ENCODE data around the gene TTLL1.
"Not testable (repeated sequence)": the region's sequence is repeated elsewhere in the genome, so short reads cannot be mapped to it uniquely, and the experiment has no call there.

The TTLL1 gene

DNA sequence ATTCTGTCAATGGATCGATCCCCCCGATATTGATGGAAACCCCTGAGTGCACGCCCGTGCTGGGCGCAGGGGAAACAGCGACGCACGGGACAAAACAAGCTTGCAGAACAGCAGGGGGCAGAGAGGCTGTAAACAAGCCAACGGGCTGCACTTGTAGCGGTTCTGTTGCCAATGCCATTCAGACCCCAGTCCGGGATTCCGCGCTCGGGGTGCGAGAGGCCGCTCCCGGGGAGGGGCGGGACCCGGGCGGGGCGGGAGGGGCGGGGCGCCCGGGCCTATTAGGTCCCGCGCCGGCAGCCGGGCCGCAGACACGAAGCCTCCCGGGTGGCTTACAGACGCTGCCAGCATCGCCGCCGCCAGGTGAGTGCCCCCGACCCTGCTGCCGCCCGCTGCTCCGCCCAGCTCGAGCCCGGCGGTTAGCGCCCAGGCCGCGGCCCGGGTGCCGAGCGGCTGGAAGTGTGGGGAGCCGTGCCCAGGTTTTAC lies 21.3 kb upstream of the TTLL1 start, which contains the start of gene BIK:
BIK (plus strand) TSS at position 307 of the 483 bp plus-strand sequence. CDS start 13,273 bp downstream, outside the sequence.
- no peak for DNase-seq (ENCODE audit: low spot score)

DNA sequence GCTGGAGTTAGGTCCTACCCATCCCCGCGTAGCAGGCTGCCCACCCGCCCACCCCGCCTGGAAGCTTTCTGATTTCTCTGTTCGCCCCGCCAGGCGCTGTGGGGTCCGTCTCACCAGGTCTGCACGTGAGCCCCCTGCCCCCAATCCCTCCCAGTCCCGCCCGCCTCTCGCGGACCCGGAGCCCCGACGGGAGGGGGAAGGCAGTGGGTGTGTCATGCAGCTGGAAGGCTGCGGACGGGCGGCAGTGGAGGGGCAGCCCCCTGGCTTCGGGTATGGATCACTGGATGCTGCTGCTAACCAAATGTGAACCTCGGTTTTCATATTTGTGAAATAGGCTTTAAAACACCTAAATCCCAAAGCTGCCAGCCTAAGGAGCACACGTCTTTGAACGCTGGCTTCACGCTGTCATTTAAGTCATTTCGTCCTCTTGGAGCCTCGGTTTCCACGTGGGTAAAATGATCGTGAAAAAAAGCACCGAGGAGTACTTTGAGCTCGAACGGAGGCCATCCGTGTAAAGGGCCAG lies 20.8 kb upstream of the TTLL1 start:
- no peak for DNase-seq (ENCODE audit: low spot score)

DNA sequence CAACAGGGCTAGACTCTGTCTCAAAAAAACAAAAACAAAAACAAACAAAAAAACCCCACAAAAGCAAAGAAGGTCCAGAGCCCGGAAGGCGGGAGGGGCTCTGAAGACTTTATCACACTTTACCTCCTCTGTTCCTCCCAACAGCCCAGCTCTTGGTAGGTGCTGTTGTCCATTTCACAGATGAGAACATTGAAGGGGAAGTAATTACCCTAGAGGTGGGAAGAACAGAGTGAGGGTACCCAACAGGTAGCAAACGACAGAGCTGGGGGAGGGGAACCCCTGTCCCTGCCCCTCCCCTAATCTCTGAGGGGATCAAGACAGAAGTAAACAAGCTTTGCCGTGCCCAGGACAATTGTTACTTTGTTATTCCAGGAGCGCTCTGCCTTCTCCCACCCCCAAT lies 20.3 kb upstream of the TTLL1 start:
- no peak for DNase-seq (ENCODE audit: low spot score)

DNA sequence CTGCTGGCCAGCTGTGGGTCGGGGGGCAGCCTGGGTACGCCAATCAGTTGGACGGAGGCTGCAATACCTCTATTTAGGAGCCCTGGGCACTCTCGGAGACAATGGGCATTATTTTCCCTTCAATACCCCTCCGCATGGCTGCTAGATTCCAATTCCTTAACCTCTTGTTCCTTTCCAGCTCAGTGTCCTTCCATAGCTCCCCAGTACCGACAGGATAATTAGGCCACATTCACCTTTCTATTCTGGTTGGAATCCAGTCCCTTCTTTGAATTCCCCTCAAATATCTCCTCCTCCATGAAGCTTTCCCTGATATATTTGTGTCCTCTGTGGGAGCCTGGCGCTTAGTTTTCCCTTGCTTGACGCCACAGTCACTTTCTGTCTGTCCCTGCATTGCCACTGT lies 17.1 kb upstream of the TTLL1 start:
- DNase-seq (ENCODE audit: low spot score): no peak

DNA sequence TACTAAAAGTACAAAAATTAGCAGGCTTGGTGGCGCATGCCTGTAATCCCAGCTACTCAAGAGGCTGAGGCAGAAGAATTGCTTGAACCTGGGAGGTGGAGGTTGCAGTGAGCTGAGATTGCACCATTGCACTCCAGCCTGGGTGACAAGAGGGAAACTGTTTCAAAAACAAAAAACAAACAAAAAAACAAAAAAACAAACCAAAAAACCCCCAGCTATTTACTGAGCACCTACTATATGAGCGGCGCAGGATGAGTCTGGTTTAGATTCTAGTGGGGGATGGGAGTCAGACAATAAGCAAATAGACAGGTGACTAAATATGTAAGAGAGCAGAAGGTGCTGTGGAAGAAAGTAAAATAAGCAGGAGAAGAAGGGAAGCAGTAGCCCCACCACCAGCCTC lies 15.8 kb upstream of the TTLL1 start:
- DNase-seq (ENCODE audit: low spot score): not testable (repeated sequence)

DNA sequence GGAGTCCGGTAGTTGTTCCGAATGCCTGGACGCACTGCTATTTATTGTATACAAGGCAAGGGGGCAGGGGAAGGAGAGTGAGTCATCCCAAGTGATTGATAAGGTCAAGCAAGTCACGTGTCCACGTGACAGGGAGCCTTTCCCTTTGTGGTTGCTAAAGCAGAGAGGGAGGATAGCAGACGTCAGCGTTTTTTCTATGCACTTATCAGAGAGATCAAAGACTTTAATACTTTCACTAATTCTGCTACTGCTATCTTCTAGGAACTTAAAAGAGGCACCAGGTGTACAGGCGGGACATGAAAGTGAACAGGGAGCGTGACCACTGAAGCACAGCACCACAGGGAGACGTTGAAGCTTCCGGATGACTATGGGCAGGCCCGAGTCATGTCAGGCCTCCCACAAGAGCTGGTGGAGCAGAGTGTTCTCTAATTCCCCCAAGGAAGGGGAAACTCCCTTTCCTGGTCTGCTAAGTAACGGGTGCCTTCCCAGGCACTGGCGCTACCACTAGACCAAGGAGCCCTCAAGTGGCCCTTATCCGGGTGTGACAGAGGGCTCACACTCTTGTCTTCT lies 14.9 kb upstream of the TTLL1 start:
- DNase-seq (ENCODE audit: low spot score): not testable (repeated sequence)

DNA sequence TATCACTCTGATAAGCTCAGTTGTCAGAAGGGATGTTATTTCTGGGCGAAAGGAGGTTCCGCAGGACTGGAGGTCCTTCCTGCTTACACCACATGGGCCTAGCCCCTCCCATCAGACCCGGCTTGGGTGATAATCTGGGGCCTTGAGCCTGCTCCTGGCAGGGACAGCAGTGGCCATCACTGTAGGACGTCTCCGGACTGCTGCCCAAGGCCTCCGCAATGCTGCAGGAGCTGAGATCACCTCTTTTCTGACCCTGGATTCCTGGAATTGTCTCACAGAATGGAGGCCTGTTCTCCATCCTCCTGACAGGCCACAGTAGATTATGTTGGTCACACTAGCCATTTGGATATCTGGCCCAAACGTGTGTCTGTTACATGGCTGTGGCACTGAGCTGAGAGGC lies 12.1 kb upstream of the TTLL1 start:
- DNase-seq (ENCODE audit: low spot score): no peak

DNA sequence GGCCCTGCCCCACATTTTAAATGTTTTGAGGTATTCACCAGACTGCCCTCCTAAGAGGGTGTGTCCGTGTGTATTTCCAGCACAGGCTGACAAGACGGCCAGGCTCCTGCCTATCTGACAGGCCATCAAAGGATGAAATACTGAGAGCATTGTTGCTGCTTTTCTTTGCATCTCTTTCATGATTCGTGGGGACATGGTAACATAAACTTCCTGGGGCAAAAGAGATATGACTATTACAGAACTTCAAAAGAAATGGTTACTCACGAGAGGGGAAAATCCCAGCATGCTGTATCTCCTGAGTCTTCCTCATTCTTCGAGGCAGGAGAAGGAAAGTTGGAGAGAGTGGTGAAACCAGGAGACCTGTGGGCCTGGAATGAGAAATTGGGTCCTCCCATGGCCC lies 11.0 kb upstream of the TTLL1 start:
- DNase-seq (ENCODE audit: low spot score): no peak

DNA sequence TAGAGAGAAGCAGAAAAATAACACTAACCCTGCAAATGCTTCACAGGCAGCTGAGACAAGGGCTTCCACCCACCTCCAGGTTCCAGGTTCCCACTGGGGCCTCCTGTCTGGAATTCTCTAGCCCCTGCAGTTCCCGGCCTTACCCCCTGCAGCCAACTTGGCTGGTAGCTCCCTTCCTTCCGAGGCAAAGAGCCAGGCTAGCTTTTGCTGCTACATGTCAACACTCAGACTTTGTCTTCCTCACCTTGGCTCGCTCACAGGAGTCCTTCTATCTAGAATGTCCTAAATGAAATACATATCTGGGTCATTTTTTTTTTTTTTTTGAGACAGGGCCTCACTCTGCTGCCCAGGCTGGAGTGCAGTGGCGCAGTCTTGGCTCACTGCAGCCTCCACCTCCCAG lies 9.9 kb upstream of the TTLL1 start:
- DNase-seq (ENCODE audit: low spot score): no peak

DNA sequence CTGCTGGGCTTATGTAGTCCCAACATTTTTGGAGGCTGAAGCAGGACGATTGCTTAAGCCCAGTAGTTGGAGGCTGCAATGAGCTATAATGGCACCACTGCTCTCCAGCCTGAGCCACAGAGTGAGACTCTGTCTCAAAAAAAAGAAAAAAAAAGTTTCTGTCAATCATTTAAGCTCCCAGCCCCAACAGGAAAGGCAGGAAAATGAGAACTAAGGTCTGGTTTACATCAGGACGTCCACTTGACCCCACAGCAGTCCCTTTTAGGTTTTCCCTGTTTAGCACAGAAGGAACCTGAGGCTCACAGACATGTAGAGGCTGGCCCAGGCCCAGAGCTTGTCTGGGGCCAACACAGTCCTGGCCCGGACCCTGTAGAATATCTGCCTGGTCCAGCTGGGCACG lies 9.2 kb upstream of the TTLL1 start:
- no peak for DNase-seq (ENCODE audit: low spot score)

DNA sequence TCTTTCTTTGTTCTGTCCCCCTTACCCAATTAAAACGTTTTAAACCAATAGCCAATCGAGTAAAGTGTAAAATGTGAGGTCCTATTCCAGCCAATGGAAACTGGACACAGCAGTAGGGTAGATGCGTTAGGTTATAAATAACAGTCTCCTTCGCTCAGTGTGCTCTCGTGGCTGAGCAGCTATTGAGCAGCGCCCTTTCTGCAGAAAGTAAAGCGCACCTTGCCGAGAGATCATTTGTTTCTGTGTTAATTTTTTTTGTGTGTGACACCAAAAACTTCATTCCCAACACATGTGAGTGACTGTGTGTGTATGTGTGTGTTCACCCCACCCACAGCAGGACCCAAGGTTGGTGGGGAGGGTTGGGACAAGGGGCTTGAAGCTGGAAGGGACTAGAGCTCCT lies 7.2 kb upstream of the TTLL1 start:
- no peak for DNase-seq (ENCODE audit: low spot score)

DNA sequence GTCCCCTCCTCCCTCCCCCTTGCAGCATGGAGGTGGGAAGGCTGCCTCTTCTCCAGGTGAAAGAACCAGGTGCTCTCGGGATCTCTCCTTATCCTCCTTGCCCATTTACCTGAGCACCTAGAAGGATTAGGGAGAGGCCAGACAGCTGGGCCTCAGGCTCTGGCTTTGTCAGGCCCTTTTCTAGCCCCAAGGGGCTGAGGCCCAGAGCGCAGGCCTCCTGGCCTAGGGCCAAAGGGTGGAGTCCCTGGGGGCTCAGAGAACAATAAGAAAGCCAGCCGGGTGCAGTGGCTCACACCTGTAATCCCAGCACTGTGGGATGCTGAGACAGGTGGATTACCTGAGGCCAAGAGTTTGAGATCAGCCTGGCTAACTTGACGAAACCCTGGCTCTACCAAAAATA lies 5.4 kb upstream of the TTLL1 start:
- no peak for DNase-seq (ENCODE audit: low spot score)

DNA sequence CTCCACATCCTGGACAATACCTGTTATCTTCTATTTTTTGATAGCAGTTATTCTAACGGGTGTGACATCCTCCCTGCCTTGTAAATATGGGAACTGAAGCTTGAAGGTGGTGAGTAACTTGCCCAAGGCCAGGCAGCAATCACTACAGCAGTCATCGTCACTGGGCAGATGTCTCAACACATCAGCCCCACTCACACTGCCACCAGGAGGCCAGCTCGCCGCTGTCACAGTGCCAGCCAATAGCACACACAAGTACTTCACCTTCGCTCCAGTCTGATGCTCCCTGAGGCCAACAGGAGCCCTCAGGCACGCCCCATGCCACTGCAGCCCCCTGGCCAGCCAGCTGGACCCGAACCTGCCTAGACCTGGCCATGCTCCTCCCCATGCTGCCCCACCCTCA lies 4.9 kb upstream of the TTLL1 start:
- DNase-seq (ENCODE audit: low spot score): no peak

DNA sequence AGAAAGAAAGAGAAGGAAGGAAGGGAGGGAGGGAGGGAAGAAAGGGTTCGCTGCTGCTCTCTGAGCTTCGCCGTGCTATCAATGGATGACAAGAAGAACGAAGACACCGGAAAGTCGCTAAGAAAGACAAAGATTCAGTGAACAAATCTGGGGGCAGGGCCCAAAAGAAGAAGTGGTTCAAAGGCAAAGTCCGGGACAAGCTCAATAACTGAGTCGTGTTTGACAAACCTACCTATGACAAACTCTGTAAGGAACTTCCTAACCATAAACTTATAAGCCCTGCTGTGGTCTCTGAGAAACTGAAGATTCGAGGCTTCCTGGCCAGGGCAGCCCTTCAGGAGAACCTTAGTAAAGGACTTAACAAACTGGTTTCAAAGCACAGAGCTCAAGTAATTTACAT lies 2.9 kb upstream of the TTLL1 start:
- DNase-seq (ENCODE audit: low spot score): no peak

DNA sequence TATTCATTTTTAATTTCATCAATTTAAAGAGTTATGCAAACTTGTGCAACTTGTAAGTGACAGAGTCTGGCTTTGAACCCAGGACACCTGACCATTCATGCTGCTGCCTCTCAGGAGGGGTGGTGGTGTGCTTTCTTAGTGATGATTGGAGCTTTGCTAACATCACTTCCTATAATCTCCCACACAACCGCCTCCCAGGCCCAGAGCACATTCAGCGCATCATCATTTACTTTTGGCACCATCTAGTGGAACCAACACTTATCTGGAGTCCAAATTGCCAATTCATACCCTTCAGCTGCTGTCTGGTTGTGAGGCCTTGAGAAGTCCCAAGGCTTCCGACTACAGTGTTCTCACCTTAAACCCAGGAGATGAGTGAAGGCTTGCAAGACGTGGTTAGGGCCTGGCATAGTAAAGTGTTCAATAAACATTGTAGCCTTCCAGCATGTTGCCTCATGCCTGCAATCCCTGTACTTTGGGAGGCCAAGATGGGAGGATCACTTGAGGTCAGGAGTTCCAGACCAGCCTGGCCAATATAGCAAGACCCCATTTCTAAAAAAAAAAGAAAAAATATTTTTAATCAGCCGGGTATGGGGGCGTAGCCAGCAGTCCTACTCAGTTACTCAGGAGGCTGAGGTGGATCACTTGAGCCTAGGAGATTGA lies 1.1 kb upstream of the TTLL1 start:
- DNase-seq (ENCODE audit: low spot score): peak; percentile 83

DNA sequence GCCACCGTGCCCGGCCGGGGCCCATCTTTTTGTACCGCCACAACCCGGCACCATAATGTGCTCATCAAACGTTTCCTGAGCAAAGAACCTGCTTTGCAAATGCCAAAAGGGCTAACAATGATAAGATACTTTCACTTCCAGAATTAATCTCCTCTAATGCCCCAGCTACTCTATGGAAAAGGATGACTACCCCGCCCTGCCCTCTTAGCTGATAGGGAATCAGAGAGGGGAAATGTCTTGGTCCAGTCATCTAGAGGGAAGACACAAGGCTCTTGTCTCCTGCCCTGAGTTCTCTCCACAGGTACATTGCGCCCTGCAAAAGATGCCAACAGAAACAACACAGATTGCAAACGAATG lies 586 bp downstream of the TTLL1 start:
- peak; percentile 3 for DNase-seq (ENCODE audit: low spot score)

DNA sequence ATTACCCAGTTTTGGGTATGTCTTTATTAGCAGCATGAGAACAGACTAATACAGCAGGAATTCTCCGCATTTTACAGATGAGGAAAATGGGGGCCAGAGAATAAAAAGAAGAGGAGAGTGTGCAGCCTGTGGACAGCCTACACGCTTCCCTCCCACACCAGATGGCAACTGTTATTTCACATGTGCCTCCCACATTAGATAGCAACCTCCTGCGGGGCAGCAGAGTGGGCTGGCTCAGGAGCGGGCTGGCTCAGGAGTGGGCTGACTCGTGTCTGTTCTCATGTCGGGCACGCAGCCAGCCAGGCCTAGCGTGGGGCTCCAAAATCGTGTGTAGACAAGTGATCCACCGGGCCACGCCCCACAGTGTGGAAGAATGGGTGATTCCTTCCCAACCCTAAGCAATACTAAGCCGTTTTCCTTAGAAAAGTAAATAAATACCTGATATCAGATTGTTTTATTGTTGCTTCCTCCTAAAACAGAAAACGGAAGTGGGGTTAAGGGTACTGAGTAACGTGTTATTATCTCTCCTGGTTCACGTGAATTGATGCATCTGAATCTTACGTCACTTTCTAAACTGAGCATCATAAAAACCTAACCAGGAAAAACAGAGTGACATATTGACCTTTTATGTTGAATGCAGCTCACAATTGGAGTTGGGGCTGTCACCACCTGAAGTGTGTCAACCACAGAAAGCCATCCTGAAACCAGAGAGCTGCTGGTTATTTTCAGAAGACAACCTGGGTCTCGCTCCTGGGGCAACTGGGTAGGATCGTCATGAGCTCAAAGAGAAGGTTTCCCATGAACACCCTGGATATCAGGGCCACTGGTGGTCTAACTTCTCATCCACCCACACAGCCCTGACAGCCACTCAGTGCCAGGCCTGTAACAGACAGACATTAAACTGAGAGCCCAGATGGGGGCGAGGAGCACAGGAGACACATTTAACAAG lies 3.3 kb downstream of the TTLL1 start:
- no peak for DNase-seq (ENCODE audit: low spot score)

DNA sequence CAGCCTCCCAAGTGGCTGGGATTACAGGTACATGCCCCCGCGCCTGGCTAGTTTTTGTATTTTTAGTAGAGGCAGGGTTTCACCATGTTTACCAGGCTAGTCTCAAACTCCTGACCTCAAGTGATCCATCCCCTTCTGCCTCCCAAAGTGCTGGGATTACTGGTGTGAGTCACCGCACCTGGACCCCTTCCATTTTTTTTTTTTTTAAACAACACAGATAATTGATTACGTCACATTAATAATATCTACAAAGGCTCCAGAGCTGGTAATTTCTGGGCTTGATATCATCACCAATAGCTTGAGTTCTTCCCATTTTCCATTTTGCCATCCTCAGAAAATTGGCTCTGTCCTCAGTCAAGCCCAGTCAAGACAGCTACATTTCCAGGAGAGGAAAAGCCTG lies 7.2 kb downstream of the TTLL1 start:
- DNase-seq (ENCODE audit: low spot score): no peak

DNA sequence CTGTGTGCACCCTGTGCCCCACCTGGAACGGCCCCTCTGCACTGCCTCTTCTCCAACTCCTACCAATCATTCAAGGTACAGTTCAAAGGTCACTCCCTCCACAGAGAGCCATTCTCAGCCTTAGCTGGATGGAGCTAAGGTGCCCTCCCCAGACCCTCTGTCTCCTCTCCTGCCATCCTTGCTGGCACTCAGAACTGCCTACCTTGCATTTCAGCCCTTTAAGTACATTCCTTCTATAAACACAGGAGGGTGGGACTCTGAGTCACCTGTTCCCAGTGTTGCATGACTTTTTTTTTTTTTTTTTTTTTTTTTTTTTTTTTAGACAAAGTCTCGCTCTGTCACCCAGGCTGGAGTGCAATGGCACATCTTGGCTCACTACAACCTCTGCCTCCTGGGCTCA lies 8.6 kb downstream of the TTLL1 start:
- DNase-seq (ENCODE audit: low spot score): no peak

DNA sequence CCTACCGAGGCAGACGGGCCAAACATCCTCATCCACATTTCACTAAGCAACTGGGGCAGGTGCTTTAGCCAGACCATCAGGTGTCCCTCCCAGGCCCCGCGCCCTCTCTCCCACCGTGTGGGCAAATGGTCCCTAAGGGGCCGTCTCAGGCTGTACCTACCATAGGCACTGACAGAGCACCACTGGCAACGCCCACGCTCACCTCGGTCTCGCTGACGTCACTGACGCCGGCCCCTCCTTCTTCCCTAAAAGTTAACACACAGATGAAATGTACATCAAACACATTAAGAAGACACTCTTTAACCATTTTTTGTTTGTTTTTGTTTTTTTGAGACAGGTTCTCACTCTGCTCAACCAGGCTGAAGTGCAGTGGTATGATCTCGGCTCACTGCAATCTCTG lies 9.4 kb downstream of the TTLL1 start:
- DNase-seq (ENCODE audit: low spot score): no peak

DNA sequence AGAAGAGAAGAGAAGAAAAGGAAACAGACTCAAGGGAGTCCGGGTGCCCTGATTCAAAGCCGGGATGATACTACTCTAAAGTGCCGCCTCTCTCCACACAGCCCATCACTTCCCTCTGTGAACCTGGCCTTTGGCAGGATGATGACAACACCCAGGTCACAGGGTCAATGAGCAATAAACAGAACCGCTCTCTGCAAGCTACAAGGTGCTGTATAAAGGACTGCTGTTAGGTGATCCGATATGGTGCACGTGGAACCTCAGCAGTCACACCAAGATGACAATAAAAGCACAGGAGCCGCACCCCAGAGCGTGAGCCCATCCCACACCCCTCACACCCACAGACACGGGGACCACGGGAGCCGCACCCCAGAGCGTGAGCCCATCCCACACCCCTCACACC lies 10.7 kb downstream of the TTLL1 start:
- no peak for DNase-seq (ENCODE audit: low spot score)

DNA sequence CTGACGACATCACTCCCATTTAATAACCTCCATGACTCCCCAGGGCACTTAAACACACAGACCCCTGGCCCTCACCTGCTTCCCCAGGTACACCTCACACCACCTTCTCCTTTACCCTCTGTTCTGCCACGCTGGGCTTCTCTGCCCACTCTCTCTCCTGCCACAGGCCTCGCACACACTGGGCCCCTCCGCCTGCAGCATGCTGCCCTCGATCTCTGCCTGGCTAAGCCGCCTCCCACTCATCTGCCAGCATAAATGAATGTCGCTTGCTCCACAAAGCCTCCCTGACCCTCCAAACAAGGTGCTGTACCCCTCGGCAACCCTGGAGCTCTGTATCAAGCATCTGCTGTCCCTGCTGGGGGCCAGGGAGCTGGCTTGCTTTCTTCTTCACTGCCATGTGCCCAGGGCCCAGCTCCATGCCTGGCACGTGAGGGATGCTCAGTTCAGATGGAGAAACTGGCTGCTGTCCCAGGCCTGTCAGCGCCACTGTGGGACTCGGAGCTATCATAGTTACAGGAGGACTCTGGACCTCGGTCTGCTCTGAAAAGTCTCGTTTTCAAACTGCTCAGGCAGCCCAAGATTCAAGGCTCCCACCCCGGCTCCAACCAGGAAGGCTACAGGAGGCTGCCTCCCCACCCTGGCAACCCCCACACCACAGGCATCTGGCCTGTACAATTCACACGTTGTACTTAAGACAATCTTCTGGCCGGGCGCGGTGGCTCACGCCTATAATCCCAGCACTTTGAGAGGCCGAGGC lies 11.9 kb downstream of the TTLL1 start:
- peak; percentile 15 for DNase-seq (ENCODE audit: low spot score)

Data from pons (tissue), 1 donor.